ENCODE results near the gene FYB2. TPM values are rescaled to one million over a fixed set of nuclear protein-coding genes. Genes with fewer than 3 reads are reported as not detected.

FYB2 gene
- total RNA-seq, 1 experiment from 2014 or later = 0.47 TPM

DNA sequence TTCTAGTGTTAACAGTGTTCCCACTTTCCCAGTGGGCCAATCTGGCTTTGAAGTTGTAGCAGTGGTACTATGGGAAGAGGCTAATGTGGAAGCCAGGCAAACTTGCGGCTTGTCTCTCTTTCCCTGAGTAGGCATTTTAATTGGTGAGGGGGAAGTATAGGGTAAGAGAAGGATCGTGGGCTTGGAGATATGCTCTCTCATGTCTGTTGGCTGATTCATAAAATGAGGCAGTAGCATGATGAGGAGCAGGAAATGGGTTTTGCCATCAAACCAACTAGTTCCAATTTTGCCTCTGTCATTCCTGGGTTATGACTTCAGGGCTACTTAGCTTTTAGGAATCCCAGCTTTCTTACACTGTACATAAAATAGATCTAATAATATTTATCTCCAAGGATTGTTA is 47.5 kb upstream of the FYB2 start:
- H3K27me3 ChIP-seq (replicated peaks; ENCODE audit: insufficient read depth, low read depth, low read length, poor library complexity) = no peaks in the 10 kb centered on the region
- H3K4me3 ChIP-seq (ENCODE audit: low read depth, low read length, poor library complexity, severe bottlenecking) = no peak overlapping the region
- H3K27ac ChIP-seq (ENCODE audit: low read depth, low read length, poor library complexity, severe bottlenecking) = no peak overlapping the region
- CTCF ChIA-PET = no interaction called here
- no peaks in the 10 kb centered on the region for H3K4me1 ChIP-seq (ENCODE audit: insufficient read depth, low read length, poor library complexity, severe bottlenecking)
- TF ChIP-seq, protein P1, sequence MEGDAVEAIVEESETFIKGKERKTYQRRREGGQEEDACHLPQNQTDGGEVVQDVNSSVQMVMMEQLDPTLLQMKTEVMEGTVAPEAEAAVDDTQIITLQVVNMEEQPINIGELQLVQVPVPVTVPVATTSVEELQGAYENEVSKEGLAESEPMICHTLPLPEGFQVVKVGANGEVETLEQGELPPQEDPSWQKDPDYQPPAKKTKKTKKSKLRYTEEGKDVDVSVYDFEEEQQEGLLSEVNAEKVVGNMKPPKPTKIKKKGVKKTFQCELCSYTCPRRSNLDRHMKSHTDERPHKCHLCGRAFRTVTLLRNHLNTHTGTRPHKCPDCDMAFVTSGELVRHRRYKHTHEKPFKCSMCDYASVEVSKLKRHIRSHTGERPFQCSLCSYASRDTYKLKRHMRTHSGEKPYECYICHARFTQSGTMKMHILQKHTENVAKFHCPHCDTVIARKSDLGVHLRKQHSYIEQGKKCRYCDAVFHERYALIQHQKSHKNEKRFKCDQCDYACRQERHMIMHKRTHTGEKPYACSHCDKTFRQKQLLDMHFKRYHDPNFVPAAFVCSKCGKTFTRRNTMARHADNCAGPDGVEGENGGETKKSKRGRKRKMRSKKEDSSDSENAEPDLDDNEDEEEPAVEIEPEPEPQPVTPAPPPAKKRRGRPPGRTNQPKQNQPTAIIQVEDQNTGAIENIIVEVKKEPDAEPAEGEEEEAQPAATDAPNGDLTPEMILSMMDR (conservative IDR thresholded peaks at IDR 0.05; ENCODE audit: low read depth, low read length) = no peak
- no peak for TF ChIP-seq EZH2 (IDR thresholded peaks at IDR 0.05; ENCODE audit: borderline replicate concordance, low read depth, low read length, poor library complexity, severe bottlenecking)
- BruUV-seq (replicated peaks) = no TSS peak
- intact Hi-C loops (cut with micrococcal nuclease; ENCODE audit: unreplicated experiment) = no loop called here
- POLR2A ChIA-PET (ENCODE audit: low non-redundant PET) = no interaction called here
- H3K9me3 ChIP-seq (ENCODE audit: low read depth, low read length, poor library complexity, severe bottlenecking) = no peaks in the 10 kb centered on the region
- DNase-seq (ENCODE audit: low spot score) = no peak
- H3K36me3 ChIP-seq (ENCODE audit: insufficient read depth, low read length, poor library complexity, severe bottlenecking) = no peaks in the 10 kb centered on the region

DNA sequence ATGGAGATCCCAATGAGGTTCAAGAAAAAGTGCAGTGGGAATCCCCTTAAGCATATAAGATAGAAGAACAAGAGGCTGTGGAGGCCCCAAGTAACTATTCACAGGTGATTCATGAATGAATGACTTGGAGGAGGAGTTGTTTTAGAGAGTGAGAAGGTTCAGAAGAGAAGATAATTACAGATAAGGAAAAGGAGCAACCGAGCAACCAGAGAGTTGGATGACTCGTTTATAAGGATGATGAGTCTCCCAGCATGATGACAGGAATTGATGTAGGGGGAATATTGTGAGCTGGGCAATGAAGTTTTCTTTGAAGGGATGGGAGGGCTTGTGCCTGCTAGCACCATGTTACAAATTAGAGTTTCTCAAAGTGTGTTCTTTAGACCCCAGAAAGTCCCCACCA is 45.2 kb upstream of the FYB2 start:
- Histone ChIP-seq H3K9me3 (ENCODE audit: low read depth, low read length, poor library complexity, severe bottlenecking) (no peaks in the 10 kb centered on the region), H3K4me1 (ENCODE audit: insufficient read depth, low read length, poor library complexity, severe bottlenecking) (no peaks in the 10 kb centered on the region), H3K27ac (ENCODE audit: low read depth, low read length, poor library complexity, severe bottlenecking) (no peak overlapping the region), H3K4me3 (ENCODE audit: low read depth, low read length, poor library complexity, severe bottlenecking) (no peak overlapping the region), H3K36me3 (ENCODE audit: insufficient read depth, low read length, poor library complexity, severe bottlenecking) (no peaks in the 10 kb centered on the region), H3K27me3 (replicated peaks; ENCODE audit: insufficient read depth, low read depth, low read length, poor library complexity) (no peaks in the 10 kb centered on the region)
- CTCF ChIA-PET = no interaction called here
- no peak for DNase-seq (ENCODE audit: low spot score)
- no TSS peak for BruUV-seq (replicated peaks)
- intact Hi-C loops (cut with micrococcal nuclease; ENCODE audit: unreplicated experiment) = no loop called here
- POLR2A ChIA-PET (ENCODE audit: low non-redundant PET) = no interaction called here
- no peak for TF ChIP-seq EZH2 (IDR thresholded peaks at IDR 0.05; ENCODE audit: borderline replicate concordance, low read depth, low read length, poor library complexity, severe bottlenecking)
- TF ChIP-seq, protein P1 (conservative IDR thresholded peaks at IDR 0.05; ENCODE audit: low read depth, low read length) = no peak

DNA sequence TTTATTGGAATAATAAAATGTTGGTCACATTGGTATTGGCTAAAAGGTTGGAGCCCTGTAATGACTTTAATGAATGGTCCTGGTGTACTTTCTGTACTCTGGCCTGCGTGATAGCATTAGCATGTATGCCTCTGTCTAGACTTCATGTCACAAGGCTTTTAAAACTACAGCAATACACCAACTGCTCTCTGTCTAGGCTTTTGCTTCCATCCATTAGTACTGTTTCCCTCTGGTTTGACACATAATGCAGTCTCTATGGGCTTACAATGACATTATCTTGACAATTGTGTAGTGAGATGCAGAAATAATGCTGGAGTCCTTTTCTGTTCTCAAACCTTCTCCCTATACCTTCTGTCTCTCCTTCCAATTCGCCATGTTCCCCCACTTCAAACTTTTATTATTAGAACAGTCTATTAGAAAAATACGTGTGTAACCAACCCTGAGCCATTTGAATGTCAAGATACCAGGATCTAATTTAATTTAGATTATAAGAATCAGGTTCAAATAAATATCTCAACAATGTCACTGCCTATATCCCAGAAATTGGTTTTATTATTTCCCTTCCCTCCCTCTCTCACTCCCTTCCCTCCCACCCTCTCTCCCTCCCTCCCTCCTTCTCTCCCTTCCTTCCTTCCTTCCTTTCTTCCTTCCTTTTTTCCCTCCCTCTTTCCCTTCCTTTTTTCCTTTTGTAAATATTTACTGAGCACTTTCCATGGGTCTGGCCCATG is 44.2 kb upstream of the FYB2 start:
- CTCF ChIA-PET = no interaction called here
- no peaks in the 10 kb centered on the region for H3K27me3 ChIP-seq (replicated peaks; ENCODE audit: insufficient read depth, low read depth, low read length, poor library complexity)
- no peak overlapping the region for H3K4me3 ChIP-seq (ENCODE audit: low read depth, low read length, poor library complexity, severe bottlenecking)
- intact Hi-C loops (cut with micrococcal nuclease; ENCODE audit: unreplicated experiment) = no loop called here
- H3K36me3 ChIP-seq (ENCODE audit: insufficient read depth, low read length, poor library complexity, severe bottlenecking) = no peaks in the 10 kb centered on the region
- no TSS peak for BruUV-seq (replicated peaks)
- no peak for TF ChIP-seq EZH2 (IDR thresholded peaks at IDR 0.05; ENCODE audit: borderline replicate concordance, low read depth, low read length, poor library complexity, severe bottlenecking)
- DNase-seq (ENCODE audit: low spot score) = no peak
- H3K9me3 ChIP-seq (ENCODE audit: low read depth, low read length, poor library complexity, severe bottlenecking) = no peaks in the 10 kb centered on the region
- no peaks in the 10 kb centered on the region for H3K4me1 ChIP-seq (ENCODE audit: insufficient read depth, low read length, poor library complexity, severe bottlenecking)
- no peak overlapping the region for H3K27ac ChIP-seq (ENCODE audit: low read depth, low read length, poor library complexity, severe bottlenecking)
- POLR2A ChIA-PET (ENCODE audit: low non-redundant PET) = no interaction called here

DNA sequence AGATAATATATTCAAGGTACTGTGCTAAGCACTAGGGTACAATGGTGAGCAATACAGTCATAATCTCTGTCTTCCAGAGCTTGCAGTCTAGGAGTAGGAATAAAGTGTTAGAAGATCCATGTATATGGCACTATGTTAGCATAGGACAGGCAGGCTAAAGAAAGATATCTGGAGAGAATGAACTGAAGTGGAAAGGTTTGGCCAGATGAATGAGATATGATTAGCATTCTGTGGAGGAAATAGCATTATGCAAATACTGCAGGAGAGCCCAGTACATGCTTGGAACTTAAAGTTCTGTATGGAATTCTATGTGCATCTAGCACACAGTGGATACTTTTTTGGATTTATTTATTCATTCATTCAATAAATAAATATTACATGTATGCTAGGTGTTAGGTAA is 40.1 kb upstream of the FYB2 start:
- Histone ChIP-seq H3K36me3 (ENCODE audit: insufficient read depth, low read length, poor library complexity, severe bottlenecking) (no peaks in the 10 kb centered on the region), H3K4me1 (ENCODE audit: insufficient read depth, low read length, poor library complexity, severe bottlenecking) (no peaks in the 10 kb centered on the region), H3K9me3 (ENCODE audit: low read depth, low read length, poor library complexity, severe bottlenecking) (no peaks in the 10 kb centered on the region), H3K27ac (ENCODE audit: low read depth, low read length, poor library complexity, severe bottlenecking) (no peak overlapping the region), H3K4me3 (ENCODE audit: low read depth, low read length, poor library complexity, severe bottlenecking) (no peak overlapping the region), H3K27me3 (replicated peaks; ENCODE audit: insufficient read depth, low read depth, low read length, poor library complexity) (no peaks in the 10 kb centered on the region)
- TF ChIP-seq, protein P1 (conservative IDR thresholded peaks at IDR 0.05; ENCODE audit: low read depth, low read length) = no peak
- no peak for TF ChIP-seq EZH2 (IDR thresholded peaks at IDR 0.05; ENCODE audit: borderline replicate concordance, low read depth, low read length, poor library complexity, severe bottlenecking)
- POLR2A ChIA-PET (ENCODE audit: low non-redundant PET) = no interaction called here
- intact Hi-C loops (cut with micrococcal nuclease; ENCODE audit: unreplicated experiment) = no loop called here
- no peak for DNase-seq (ENCODE audit: low spot score)
- CTCF ChIA-PET = no interaction called here
- no TSS peak for BruUV-seq (replicated peaks)
